Measurements from ENCODE around the gene UFD1. TPM values are rescaled to one million over a fixed set of nuclear protein-coding genes. Genes with fewer than 3 reads are reported as not detected.

Gene UFD1
- total and polyA plus RNA-seq, 2 of the 13 experiments (the other 11 are each of a cell fraction or from before 2014, with no cell fraction given) = 47.9 to 51.1 TPM

DNA sequence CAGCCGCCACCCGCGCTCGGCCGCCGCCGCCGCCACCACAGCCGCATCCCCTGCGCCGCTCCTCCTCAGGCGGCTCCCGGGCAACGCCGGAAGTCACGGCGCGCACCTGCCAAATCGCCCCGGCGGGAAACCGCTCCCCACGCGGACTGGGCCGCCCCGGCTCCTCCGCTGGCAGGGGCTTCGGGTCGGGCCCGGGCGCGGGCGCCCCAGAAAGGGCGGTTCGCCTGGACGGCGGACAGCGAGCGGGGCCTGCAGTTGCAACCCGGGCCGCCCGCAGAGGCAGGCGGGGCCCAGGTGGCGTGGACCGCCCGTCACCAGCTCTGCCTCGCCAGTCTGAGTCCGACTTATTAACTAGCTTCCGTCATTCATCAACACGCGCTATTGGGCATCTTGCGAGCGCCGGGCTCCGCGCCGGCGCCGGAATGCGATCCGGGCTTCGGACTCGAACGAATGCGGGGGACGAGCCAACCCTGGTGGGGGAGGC is 47.3 kb downstream of the UFD1 start, which contains the start of gene HIRA (continued):
- no peak for TF ChIP-seq PCBP2 (optimal IDR thresholded peaks at IDR 0.05; ENCODE audit: low read depth, low read length, poor library complexity, severe bottlenecking)
- TF ChIP-seq HCFC1 (IDR thresholded peaks at IDR 0.05; ENCODE audit: low read depth, low read length) = peak; percentile 71
- no peak for TF ChIP-seq ZNF260 (CRISPR knock-in tag; IDR thresholded peaks at IDR 0.05; ENCODE audit: borderline replicate concordance, low read depth)
- TF ChIP-seq ZNF101 (CRISPR knock-in tag; IDR thresholded peaks at IDR 0.05; ENCODE audit: borderline replicate concordance, low read depth) = 0 out of 2 replicates have a peak, but pooled peaks have one; percentile 86
- no peak for TF ChIP-seq LCORL (IDR thresholded peaks at IDR 0.05)
- TF ChIP-seq LCORL (CRISPR knock-in tag; IDR thresholded peaks at IDR 0.05) = no peak
- TF ChIP-seq NFIB (CRISPR knock-in tag; IDR thresholded peaks at IDR 0.05; ENCODE audit: borderline replicate concordance) = no peak
- TF ChIP-seq, protein P1, sequence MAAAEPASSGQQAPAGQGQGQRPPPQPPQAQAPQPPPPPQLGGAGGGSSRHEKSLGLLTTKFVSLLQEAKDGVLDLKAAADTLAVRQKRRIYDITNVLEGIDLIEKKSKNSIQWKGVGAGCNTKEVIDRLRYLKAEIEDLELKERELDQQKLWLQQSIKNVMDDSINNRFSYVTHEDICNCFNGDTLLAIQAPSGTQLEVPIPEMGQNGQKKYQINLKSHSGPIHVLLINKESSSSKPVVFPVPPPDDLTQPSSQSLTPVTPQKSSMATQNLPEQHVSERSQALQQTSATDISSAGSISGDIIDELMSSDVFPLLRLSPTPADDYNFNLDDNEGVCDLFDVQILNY (CRISPR knock-in tag; conservative IDR thresholded peaks at IDR 0.05) = peak; percentile 51; the same call in 1 of the 2 replicates
- TF ChIP-seq, protein P2, sequence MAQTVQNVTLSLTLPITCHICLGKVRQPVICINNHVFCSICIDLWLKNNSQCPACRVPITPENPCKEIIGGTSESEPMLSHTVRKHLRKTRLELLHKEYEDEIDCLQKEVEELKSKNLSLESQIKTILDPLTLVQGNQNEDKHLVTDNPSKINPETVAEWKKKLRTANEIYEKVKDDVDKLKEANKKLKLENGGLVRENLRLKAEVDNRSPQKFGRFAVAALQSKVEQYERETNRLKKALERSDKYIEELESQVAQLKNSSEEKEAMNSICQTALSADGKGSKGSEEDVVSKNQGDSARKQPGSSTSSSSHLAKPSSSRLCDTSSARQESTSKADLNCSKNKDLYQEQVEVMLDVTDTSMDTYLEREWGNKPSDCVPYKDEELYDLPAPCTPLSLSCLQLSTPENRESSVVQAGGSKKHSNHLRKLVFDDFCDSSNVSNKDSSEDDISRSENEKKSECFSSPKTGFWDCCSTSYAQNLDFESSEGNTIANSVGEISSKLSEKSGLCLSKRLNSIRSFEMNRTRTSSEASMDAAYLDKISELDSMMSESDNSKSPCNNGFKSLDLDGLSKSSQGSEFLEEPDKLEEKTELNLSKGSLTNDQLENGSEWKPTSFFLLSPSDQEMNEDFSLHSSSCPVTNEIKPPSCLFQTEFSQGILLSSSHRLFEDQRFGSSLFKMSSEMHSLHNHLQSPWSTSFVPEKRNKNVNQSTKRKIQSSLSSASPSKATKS (CRISPR knock-in tag; IDR thresholded peaks at IDR 0.05) = no peak
- no peak for TF ChIP-seq SMAD9 (CRISPR knock-in tag; IDR thresholded peaks at IDR 0.05)
- peak; percentile 98 for TF ChIP-seq GABPA (IDR thresholded peaks at IDR 0.05; ENCODE audit: low read depth, low read length)
- TF ChIP-seq GABPA (CRISPR knock-in tag; IDR thresholded peaks at IDR 0.05; ENCODE audit: low read depth) = peak; percentile 86
- TF ChIP-seq POLR2A (IDR thresholded peaks at IDR 0.05; ENCODE audit: insufficient read depth in 1 of 2, low read depth in 2 of 2, low read length in 2 of 2) = peak in 1 of 2 experiments; percentile 40; a peak in 2 of 4 replicates
- TF ChIP-seq ZNF646 (CRISPR knock-in tag; IDR thresholded peaks at IDR 0.05) = no peak
- TF ChIP-seq MXI1 (IDR thresholded peaks at IDR 0.05; ENCODE audit: borderline replicate concordance, low read depth, low read length) = peak; percentile 54; the same call in 1 of the 3 replicates
- no peak for TF ChIP-seq ZFP90 (CRISPR knock-in tag; IDR thresholded peaks at IDR 0.05; ENCODE audit: borderline replicate concordance)
- 0 out of 2 replicates have a peak, but pooled peaks have one; percentile 9 for TF ChIP-seq GATA4 (IDR thresholded peaks at IDR 0.05; ENCODE audit: borderline replicate concordance, low read depth)
- TF ChIP-seq ZNF790 (CRISPR knock-in tag; IDR thresholded peaks at IDR 0.05; ENCODE audit: borderline replicate concordance) = no peak
- TF ChIP-seq NPAS2 (CRISPR knock-in tag; IDR thresholded peaks at IDR 0.05; ENCODE audit: borderline replicate concordance) = no peak
- no peak for TF ChIP-seq ZSCAN9 (CRISPR knock-in tag; IDR thresholded peaks at IDR 0.05; ENCODE audit: borderline replicate concordance)
- no peak for TF ChIP-seq RFXANK (CRISPR knock-in tag; IDR thresholded peaks at IDR 0.05)
- no peak for TF ChIP-seq ZNF354B (CRISPR knock-in tag; IDR thresholded peaks at IDR 0.05)
- TF ChIP-seq ZNF296 (CRISPR knock-in tag; conservative IDR thresholded peaks at IDR 0.05) = 0 out of 2 replicates have a peak, but pooled peaks have one; percentile 19

Data from HepG2 (cell line).